ENCODE measurements around the gene ZEB2. TPM values are rescaled to one million over a fixed set of nuclear protein-coding genes. Genes with fewer than 3 reads are reported as not detected.

The ZEB2 gene
- total RNA-seq, 4 donors from 2014 or later = 19.8 to 69.6 (median 42.9) TPM

DNA sequence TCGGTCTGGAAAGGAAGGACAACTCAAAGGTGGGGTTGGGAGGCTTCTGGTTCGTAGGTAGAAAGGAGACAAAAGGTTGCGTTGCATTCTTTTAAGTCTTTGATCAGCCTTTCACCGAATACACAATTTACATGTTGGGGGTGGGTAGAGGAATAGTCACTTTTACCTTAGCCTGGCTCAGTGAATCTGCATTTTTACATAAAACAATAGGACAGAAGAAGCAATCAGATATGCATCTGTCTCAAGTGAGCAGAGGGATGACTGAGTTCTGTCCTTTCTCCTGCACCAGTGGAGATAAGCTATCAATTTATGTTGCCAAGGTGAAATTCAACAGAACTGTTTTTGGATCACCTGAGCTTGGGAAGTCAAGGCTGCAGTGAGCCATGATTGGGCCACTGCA is 173.7 kb downstream of the ZEB2 start:
- no peak for DNase-seq
- no peaks in the 10 kb centered on the region for H3K36me3 ChIP-seq
- peaks cover 0 to 14% (median 2%) of the 10 kb centered on the region in 4 donors for H3K4me1 ChIP-seq
- intact Hi-C loops (cut with DNase I; ENCODE audit: low total_unique reads) (no loop called here), in situ Hi-C loops (cut with MboI; ENCODE audit: low pct_ligation_motif_present in 1 of 4, low pct_unique_long_range_greater_than_20kb in 1 of 4, low sequenced_read_pairs in 3 of 4) (no loop called here)
- no peak overlapping the region for H3K27ac ChIP-seq
- no peaks in the 10 kb centered on the region for H3K9me3 ChIP-seq
- TF ChIP-seq, protein P1, sequence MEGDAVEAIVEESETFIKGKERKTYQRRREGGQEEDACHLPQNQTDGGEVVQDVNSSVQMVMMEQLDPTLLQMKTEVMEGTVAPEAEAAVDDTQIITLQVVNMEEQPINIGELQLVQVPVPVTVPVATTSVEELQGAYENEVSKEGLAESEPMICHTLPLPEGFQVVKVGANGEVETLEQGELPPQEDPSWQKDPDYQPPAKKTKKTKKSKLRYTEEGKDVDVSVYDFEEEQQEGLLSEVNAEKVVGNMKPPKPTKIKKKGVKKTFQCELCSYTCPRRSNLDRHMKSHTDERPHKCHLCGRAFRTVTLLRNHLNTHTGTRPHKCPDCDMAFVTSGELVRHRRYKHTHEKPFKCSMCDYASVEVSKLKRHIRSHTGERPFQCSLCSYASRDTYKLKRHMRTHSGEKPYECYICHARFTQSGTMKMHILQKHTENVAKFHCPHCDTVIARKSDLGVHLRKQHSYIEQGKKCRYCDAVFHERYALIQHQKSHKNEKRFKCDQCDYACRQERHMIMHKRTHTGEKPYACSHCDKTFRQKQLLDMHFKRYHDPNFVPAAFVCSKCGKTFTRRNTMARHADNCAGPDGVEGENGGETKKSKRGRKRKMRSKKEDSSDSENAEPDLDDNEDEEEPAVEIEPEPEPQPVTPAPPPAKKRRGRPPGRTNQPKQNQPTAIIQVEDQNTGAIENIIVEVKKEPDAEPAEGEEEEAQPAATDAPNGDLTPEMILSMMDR (IDR thresholded peaks at IDR 0.05) = no peak
- no peak for TF ChIP-seq POLR2A (IDR thresholded peaks at IDR 0.05)
- no peak for TF ChIP-seq POLR2AphosphoS5 (IDR thresholded peaks at IDR 0.05)
- no peak for TF ChIP-seq EP300 (IDR thresholded peaks at IDR 0.05; ENCODE audit: low read depth)
- H3K27me3 ChIP-seq = no peaks in the 10 kb centered on the region
- H3K4me3 ChIP-seq = no peak overlapping the region
- 91 to 93% methylated on average over 4 of the region's 4 CpGs for WGBS, 2 donors (ENCODE audit: low coverage in 1 of 2)

DNA sequence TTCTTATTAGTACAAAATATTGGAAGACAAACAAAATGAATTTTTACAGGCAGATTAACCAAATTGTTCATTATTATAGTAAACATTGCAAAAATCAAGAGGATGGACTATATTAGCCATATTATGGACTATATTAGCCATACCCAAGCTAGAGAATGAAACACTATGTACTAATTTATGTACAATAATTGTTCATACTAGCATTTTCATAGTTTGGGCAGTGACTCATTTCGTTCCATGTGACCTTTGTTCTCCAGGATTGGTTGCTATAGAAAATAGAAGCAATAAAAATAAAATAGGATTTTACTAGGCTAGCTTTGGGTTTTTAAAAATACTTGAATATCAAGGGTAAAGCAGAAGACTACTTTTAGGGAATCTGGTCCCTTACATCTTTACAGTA is 176.8 kb downstream of the ZEB2 start:
- no peak for DNase-seq
- Histone ChIP-seq H3K9me3 (no peaks in the 10 kb centered on the region), H3K27me3 (no peaks in the 10 kb centered on the region), H3K4me3 (no peak overlapping the region), H3K36me3 (no peaks in the 10 kb centered on the region), H3K4me1 (peaks cover 0 to 10% (median 2%) of the 10 kb centered on the region in 4 donors), H3K27ac (no peak overlapping the region)
- TF ChIP-seq POLR2A (IDR thresholded peaks at IDR 0.05) (no peak), EP300 (IDR thresholded peaks at IDR 0.05; ENCODE audit: low read depth) (no peak), POLR2AphosphoS5 (IDR thresholded peaks at IDR 0.05) (no peak)
- TF ChIP-seq, protein P1 (IDR thresholded peaks at IDR 0.05) = no peak
- WGBS, 2 donors (ENCODE audit: low coverage in 1 of 2) = 24 to 43% methylated on average over 1 of the region's 1 CpG
- in situ Hi-C loops (cut with MboI; ENCODE audit: low pct_ligation_motif_present in 1 of 4, low pct_unique_long_range_greater_than_20kb in 1 of 4, low sequenced_read_pairs in 3 of 4) = no loop called here
- intact Hi-C loops (cut with DNase I; ENCODE audit: low total_unique reads) = no loop called here

DNA sequence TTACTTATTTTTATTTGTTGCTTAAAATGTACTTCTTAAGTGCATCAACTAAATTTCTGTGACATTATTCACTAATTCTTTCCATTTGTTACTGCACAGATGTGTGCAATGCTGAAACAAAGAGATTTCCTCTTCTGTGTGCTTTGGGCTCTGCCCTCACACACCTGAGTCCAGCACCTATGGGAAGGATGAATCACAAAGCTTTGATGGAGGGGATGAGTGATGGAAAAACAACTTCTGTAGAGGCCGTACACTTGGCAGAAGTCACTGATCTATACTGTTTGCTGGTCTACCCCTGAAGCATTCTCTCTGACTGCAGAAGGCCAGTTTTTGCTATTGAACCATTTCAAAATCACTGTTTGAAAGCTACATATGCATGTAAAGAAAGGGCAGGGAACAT is 178.4 kb downstream of the ZEB2 start:
- H3K9me3 ChIP-seq = no peaks in the 10 kb centered on the region
- no peak overlapping the region for H3K4me3 ChIP-seq
- intact Hi-C loops (cut with DNase I; ENCODE audit: low total_unique reads) (no loop called here), in situ Hi-C loops (cut with MboI; ENCODE audit: low pct_ligation_motif_present in 1 of 4, low pct_unique_long_range_greater_than_20kb in 1 of 4, low sequenced_read_pairs in 3 of 4) (no loop called here)
- no peaks in the 10 kb centered on the region for H3K27me3 ChIP-seq
- H3K36me3 ChIP-seq = no peaks in the 10 kb centered on the region
- no peak for TF ChIP-seq EP300 (IDR thresholded peaks at IDR 0.05; ENCODE audit: low read depth)
- no peak for TF ChIP-seq POLR2A (IDR thresholded peaks at IDR 0.05)
- TF ChIP-seq, protein P1 (IDR thresholded peaks at IDR 0.05) = no peak
- TF ChIP-seq POLR2AphosphoS5 (IDR thresholded peaks at IDR 0.05) = no peak
- DNase-seq = no peak
- 67 to 86% methylated on average over 1 of the region's 1 CpG for WGBS, 2 donors (ENCODE audit: low coverage in 1 of 2)
- no peak overlapping the region for H3K27ac ChIP-seq
- peaks cover 0 to 10% (median 2%) of the 10 kb centered on the region in 4 donors for H3K4me1 ChIP-seq

DNA sequence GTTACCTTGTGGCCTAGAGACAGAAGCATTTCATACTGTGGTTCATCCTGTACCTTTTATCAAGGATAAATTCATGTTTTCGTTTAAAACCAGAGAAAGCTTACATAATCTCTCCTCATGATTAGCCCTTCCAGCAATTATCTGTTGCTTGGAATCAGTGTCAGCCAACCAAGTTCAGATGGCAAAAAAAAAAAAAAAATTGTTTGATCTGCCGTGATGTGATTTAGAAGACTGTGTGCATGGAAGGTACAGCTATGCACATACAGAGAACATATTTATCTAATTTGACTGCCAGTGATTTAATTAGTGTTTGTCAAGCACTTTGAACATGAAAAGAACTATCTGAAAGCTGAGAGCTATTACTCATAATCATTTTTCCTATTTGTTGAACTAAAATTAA is 180.9 kb downstream of the ZEB2 start:
- TF ChIP-seq, protein P1 (IDR thresholded peaks at IDR 0.05) = no peak
- no peak for TF ChIP-seq POLR2AphosphoS5 (IDR thresholded peaks at IDR 0.05)
- no peak for TF ChIP-seq POLR2A (IDR thresholded peaks at IDR 0.05)
- no peak overlapping the region for H3K27ac ChIP-seq
- in situ Hi-C loops (cut with MboI; ENCODE audit: low pct_ligation_motif_present in 1 of 4, low pct_unique_long_range_greater_than_20kb in 1 of 4, low sequenced_read_pairs in 3 of 4) = no loop called here
- H3K4me1 ChIP-seq = peaks cover 0 to 10% (median 2%) of the 10 kb centered on the region in 4 donors
- DNase-seq = no peak
- no peaks in the 10 kb centered on the region for H3K27me3 ChIP-seq
- intact Hi-C loops (cut with DNase I; ENCODE audit: low total_unique reads) = loop anchor here (10.0 kb wide), 1 partner anchor 176 kb away; no protein-coding TSS in a partner anchor
- H3K36me3 ChIP-seq = no peaks in the 10 kb centered on the region
- no peaks in the 10 kb centered on the region for H3K9me3 ChIP-seq
- H3K4me3 ChIP-seq = no peak overlapping the region
- 86 to 91% methylated on average over 2 of the region's 2 CpGs for WGBS, 2 donors (ENCODE audit: low coverage in 1 of 2)

Data from transverse colon (tissue), 4 donors.